SK-N-SH treated with all-trans-retinoic acid at 6 μM for 48 hours (cell line): Measurements from ENCODE around the gene ZNF710.

Experiments used
- ATAC-seq: fragments of 200-7000 bp; cut with Tn5 transposase; 3 replicates; pipeline ENCODE4 v1.9.1; 2020; ENCODE audit warnings: mild to moderate bottlenecking, moderate library complexity
- ARNTL ChIP-seq: fragments of 450-650 bp; formaldehyde crosslinking; IDR thresholded peaks from 2 replicates; pipeline ENCODE4 v1.5.0; 2020; ENCODE audit warnings: low read depth, mild to moderate bottlenecking, moderate library complexity, borderline replicate concordance
- CSDC2 ChIP-seq: fragments of 250-450 bp; sonication (Bioruptor Pico); IDR thresholded peaks from 2 replicates; pipeline ENCODE4 v1.5.0; 2020; ENCODE audit warnings: mild to moderate bottlenecking, moderate library complexity
- GLIS3 ChIP-seq: fragments of 250-450 bp; sonication (Bioruptor Pico); IDR thresholded peaks from 2 replicates; pipeline ENCODE4 v1.5.0; 2020; ENCODE audit warnings: mild to moderate bottlenecking, moderate library complexity
- ISL1 ChIP-seq: fragments of 250-450 bp; sonication (Bioruptor Pico); IDR thresholded peaks from 2 replicates; pipeline ENCODE4 v2.1.2; 2022; ENCODE audit warnings: mild to moderate bottlenecking, moderate library complexity
- OSR1 ChIP-seq: fragments of 250-450 bp; sonication (Bioruptor Pico); IDR thresholded peaks from 2 replicates; pipeline ENCODE4 v1.8.0; 2022; ENCODE audit warnings: moderate library complexity, mild to moderate bottlenecking, inconsistent platforms
- RARB ChIP-seq: fragments of 250-450 bp; sonication (Bioruptor Pico); IDR thresholded peaks from 2 replicates; pipeline ENCODE4 v1.8.0; 2021; ENCODE audit warnings: mild to moderate bottlenecking, moderate library complexity
- SNAI2 ChIP-seq: fragments of 250-450 bp; sonication (Bioruptor Pico); IDR thresholded peaks from 2 replicates; pipeline ENCODE4 v1.5.0; 2020; ENCODE audit warnings: mild to moderate bottlenecking, moderate library complexity
- TCF4 ChIP-seq: fragments of 250-450 bp; sonication (Bioruptor Pico); IDR thresholded peaks from 2 replicates; pipeline ENCODE4 v1.8.0; 2021; ENCODE audit warnings: mild to moderate bottlenecking, moderate library complexity, borderline replicate concordance
- TOX ChIP-seq: fragments of 250-450 bp; sonication (Bioruptor Pico); IDR thresholded peaks from 2 replicates; pipeline ENCODE4 v1.8.0; 2021; ENCODE audit warnings: mild to moderate bottlenecking, moderate library complexity, borderline replicate concordance
- ZFP30 ChIP-seq: fragments of 450-650 bp; formaldehyde crosslinking; IDR thresholded peaks from 2 replicates; pipeline ENCODE4 v1.5.0; 2022; ENCODE audit warnings: mild to moderate bottlenecking, moderate library complexity
- ZNF565 ChIP-seq: fragments of 450-650 bp; formaldehyde crosslinking; conservative IDR thresholded peaks from 2 replicates; pipeline ENCODE4 v1.5.0; 2020; ENCODE audit warnings: low read depth, mild to moderate bottlenecking, moderate library complexity
- ZNF70 ChIP-seq: fragments of 450-650 bp; formaldehyde crosslinking; IDR thresholded peaks from 2 replicates; pipeline ENCODE4 v1.5.0; 2020; ENCODE audit warnings: mild to moderate bottlenecking, moderate library complexity
- ZNF8 ChIP-seq: fragments of 450-650 bp; formaldehyde crosslinking; IDR thresholded peaks from 2 replicates; pipeline ENCODE4 v1.5.0; 2020; ENCODE audit warnings: mild to moderate bottlenecking, moderate library complexity
- TF ChIP-seq, protein P1 (sequence below): fragments of 250-450 bp; sonication (Bioruptor Pico); IDR thresholded peaks from 2 replicates; pipeline ENCODE4 v1.8.0; 2021; ENCODE audit warnings: low read depth, mild to moderate bottlenecking, moderate library complexity, borderline replicate concordance
- TF ChIP-seq, protein P2 (sequence below): fragments of 250-450 bp; sonication (Bioruptor Pico); IDR thresholded peaks from 2 replicates; pipeline ENCODE4 v1.8.0; 2020; ENCODE audit warnings: mild to moderate bottlenecking, moderate library complexity, borderline replicate concordance
- TF ChIP-seq, protein P3 (sequence below): fragments of 250-450 bp; sonication (Bioruptor Pico); IDR thresholded peaks from 2 replicates; pipeline ENCODE4 v1.5.1; 2020; ENCODE audit warnings: low read depth, mild to moderate bottlenecking, moderate library complexity
- TF ChIP-seq, protein P4 (sequence below): fragments of 250-450 bp; sonication (Bioruptor Pico); IDR thresholded peaks from 2 replicates; pipeline ENCODE4 v1.5.1; 2021; ENCODE audit warnings: mild to moderate bottlenecking, moderate library complexity
- TF ChIP-seq, protein P5 (sequence below): fragments of 250-450 bp; sonication (Bioruptor Pico); IDR thresholded peaks from 2 replicates; pipeline ENCODE4 v1.5.0; 2020; ENCODE audit warnings: mild to moderate bottlenecking, moderate library complexity

The ZNF710 gene

DNA sequence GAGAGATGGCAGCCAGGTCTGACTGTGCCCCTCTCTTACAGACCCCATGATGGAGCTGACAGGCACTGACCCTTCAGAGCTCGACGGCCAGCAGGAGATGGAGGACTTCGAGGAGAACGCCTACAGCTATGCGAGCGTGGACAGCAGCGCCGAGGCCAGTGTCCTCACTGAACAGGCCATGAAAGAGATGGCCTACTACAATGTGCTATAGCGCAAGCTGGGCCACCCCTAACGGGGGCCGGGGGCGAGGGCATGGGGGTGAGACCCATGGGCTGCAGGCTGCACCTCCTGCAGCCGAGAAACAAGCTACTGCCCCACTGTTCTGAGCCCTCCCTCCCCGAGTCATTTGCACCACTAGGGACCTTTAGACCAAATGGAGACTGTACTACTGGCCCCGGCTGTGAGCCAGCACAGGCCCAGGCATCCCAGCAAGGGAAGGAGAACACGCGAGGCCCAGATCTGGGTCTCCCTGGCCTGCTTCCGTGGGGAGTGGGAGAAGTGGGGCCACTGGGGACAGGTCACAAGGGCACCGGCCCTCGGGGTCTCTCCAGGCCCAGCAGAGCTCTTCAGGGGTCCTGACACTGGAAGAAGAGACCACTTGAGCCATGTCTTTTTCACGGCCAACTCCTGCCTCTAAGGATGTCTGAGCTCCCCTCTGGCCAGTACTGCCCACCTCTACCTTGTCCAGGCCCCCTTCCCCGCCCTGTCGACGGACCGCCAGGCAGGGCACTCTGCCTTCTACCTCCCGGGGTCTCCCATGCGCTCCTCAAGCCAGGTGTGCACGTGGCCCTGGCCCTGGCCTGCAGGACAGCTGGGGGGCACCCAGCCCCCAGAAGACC is 78.7 kb downstream of the ZNF710 start:
- no peak for ATAC-seq
- TF ChIP-seq ZNF70 (CRISPR knock-in tag), result no peak
- TF ChIP-seq GLIS3 (CRISPR knock-in tag), result no peak
- TF ChIP-seq, protein P1, sequence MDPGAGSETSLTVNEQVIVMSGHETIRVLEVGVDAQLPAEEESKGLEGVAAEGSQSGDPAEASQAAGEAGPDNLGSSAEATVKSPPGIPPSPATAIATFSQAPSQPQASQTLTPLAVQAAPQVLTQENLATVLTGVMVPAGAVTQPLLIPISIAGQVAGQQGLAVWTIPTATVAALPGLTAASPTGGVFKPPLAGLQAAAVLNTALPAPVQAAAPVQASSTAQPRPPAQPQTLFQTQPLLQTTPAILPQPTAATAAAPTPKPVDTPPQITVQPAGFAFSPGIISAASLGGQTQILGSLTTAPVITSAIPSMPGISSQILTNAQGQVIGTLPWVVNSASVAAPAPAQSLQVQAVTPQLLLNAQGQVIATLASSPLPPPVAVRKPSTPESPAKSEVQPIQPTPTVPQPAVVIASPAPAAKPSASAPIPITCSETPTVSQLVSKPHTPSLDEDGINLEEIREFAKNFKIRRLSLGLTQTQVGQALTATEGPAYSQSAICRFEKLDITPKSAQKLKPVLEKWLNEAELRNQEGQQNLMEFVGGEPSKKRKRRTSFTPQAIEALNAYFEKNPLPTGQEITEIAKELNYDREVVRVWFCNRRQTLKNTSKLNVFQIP (CRISPR knock-in tag), result no peak
- TF ChIP-seq ZNF565 (CRISPR knock-in tag), result no peak
- no peak for TF ChIP-seq CSDC2 (CRISPR knock-in tag)
- TF ChIP-seq, protein P2, sequence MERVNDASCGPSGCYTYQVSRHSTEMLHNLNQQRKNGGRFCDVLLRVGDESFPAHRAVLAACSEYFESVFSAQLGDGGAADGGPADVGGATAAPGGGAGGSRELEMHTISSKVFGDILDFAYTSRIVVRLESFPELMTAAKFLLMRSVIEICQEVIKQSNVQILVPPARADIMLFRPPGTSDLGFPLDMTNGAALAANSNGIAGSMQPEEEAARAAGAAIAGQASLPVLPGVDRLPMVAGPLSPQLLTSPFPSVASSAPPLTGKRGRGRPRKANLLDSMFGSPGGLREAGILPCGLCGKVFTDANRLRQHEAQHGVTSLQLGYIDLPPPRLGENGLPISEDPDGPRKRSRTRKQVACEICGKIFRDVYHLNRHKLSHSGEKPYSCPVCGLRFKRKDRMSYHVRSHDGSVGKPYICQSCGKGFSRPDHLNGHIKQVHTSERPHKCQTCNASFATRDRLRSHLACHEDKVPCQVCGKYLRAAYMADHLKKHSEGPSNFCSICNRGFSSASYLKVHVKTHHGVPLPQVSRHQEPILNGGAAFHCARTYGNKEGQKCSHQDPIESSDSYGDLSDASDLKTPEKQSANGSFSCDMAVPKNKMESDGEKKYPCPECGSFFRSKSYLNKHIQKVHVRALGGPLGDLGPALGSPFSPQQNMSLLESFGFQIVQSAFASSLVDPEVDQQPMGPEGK (CRISPR knock-in tag), result no peak
- no peak for TF ChIP-seq ISL1
- TF ChIP-seq ARNTL (CRISPR knock-in tag), result no peak
- no peak for TF ChIP-seq SNAI2
- no peak for TF ChIP-seq ZFP30 (CRISPR knock-in tag)
- TF ChIP-seq RARB (CRISPR knock-in tag), result no peak
- TF ChIP-seq TOX (CRISPR knock-in tag), result no peak
- TF ChIP-seq, protein P3, sequence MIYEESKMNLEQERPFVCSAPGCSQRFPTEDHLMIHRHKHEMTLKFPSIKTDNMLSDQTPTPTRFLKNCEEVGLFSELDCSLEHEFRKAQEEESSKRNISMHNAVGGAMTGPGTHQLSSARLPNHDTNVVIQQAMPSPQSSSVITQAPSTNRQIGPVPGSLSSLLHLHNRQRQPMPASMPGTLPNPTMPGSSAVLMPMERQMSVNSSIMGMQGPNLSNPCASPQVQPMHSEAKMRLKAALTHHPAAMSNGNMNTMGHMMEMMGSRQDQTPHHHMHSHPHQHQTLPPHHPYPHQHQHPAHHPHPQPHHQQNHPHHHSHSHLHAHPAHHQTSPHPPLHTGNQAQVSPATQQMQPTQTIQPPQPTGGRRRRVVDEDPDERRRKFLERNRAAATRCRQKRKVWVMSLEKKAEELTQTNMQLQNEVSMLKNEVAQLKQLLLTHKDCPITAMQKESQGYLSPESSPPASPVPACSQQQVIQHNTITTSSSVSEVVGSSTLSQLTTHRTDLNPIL (CRISPR knock-in tag), result no peak
- TF ChIP-seq, protein P4, sequence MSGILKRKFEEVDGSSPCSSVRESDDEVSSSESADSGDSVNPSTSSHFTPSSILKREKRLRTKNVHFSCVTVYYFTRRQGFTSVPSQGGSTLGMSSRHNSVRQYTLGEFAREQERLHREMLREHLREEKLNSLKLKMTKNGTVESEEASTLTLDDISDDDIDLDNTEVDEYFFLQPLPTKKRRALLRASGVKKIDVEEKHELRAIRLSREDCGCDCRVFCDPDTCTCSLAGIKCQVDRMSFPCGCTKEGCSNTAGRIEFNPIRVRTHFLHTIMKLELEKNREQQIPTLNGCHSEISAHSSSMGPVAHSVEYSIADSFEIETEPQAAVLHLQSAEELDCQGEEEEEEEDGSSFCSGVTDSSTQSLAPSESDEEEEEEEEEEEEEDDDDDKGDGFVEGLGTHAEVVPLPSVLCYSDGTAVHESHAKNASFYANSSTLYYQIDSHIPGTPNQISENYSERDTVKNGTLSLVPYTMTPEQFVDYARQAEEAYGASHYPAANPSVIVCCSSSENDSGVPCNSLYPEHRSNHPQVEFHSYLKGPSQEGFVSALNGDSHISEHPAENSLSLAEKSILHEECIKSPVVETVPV (CRISPR knock-in tag), result no peak
- TF ChIP-seq, protein P5, sequence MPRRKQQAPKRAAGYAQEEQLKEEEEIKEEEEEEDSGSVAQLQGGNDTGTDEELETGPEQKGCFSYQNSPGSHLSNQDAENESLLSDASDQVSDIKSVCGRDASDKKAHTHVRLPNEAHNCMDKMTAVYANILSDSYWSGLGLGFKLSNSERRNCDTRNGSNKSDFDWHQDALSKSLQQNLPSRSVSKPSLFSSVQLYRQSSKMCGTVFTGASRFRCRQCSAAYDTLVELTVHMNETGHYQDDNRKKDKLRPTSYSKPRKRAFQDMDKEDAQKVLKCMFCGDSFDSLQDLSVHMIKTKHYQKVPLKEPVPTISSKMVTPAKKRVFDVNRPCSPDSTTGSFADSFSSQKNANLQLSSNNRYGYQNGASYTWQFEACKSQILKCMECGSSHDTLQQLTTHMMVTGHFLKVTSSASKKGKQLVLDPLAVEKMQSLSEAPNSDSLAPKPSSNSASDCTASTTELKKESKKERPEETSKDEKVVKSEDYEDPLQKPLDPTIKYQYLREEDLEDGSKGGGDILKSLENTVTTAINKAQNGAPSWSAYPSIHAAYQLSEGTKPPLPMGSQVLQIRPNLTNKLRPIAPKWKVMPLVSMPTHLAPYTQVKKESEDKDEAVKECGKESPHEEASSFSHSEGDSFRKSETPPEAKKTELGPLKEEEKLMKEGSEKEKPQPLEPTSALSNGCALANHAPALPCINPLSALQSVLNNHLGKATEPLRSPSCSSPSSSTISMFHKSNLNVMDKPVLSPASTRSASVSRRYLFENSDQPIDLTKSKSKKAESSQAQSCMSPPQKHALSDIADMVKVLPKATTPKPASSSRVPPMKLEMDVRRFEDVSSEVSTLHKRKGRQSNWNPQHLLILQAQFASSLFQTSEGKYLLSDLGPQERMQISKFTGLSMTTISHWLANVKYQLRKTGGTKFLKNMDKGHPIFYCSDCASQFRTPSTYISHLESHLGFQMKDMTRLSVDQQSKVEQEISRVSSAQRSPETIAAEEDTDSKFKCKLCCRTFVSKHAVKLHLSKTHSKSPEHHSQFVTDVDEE (CRISPR knock-in tag), result no peak
- TF ChIP-seq, all 23 proteins: peak for 0

DNA sequence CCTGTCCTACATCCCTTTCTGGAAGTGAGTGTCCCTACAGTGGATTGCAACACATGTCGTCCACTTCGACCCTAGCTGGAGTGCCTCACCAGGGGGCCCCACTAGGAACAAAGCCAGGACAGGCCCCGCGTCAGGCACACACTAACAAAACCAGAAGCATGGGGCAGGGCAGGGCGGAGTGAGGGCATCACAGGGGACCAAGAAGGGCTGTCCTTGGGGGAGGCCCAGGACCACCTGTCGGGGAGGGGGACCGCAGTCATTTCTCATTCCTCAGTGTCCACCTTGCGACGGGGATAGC is 79.3 kb downstream of the ZNF710 start:
- no peak for ATAC-seq
- TF ChIP-seq ZNF8 (CRISPR knock-in tag) (no peak), ZNF565 (CRISPR knock-in tag) (no peak), ZNF70 (CRISPR knock-in tag) (no peak), CSDC2 (CRISPR knock-in tag) (no peak), TCF4 (CRISPR knock-in tag) (no peak), OSR1 (no peak), ISL1 (no peak)
- TF ChIP-seq, protein P3 (CRISPR knock-in tag), result no peak
- TF ChIP-seq, protein P2 (CRISPR knock-in tag), result no peak
